ENCODE data around the gene COX4I1.

DNA sequence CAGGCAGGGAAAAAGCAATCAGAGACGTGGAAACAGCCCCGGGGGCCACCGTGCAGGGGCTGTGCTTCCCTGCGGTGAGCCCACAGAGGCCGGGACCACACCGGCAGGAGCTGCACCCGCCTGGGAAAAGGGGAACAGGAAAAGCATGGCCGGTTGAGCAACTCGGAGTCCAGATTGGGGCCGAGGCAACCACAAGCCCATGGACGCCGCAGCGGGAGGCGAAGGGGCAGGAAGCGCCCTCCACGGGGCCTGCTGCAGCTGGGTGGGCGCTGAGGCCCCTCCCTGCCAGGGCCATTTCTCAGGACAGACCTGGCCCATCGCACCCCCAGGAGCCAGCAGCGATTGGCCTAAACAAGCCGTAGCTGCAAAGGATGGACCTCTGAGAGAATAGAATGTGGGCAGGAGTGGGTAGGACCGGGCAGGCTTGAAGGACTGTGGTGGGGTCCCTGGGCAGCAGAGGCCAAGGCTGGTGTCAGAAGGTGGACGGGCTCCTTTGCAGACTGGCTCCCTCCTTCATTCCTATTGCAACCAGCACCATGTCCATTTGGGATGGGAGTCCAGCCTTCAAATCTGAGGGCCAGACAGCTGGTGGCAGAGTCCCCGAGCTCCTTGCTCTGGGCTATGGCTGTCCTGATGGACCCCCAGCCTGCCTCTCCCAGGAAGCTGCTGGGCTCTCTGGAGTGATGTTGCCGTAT lies 30.4 kb downstream of the COX4I1 start:
- TF ChIP-seq, protein P1, sequence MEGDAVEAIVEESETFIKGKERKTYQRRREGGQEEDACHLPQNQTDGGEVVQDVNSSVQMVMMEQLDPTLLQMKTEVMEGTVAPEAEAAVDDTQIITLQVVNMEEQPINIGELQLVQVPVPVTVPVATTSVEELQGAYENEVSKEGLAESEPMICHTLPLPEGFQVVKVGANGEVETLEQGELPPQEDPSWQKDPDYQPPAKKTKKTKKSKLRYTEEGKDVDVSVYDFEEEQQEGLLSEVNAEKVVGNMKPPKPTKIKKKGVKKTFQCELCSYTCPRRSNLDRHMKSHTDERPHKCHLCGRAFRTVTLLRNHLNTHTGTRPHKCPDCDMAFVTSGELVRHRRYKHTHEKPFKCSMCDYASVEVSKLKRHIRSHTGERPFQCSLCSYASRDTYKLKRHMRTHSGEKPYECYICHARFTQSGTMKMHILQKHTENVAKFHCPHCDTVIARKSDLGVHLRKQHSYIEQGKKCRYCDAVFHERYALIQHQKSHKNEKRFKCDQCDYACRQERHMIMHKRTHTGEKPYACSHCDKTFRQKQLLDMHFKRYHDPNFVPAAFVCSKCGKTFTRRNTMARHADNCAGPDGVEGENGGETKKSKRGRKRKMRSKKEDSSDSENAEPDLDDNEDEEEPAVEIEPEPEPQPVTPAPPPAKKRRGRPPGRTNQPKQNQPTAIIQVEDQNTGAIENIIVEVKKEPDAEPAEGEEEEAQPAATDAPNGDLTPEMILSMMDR (conservative IDR thresholded peaks at IDR 0.05 in 1 of 2, IDR thresholded peaks at IDR 0.05 in 1 of 2; ENCODE audit: extremely low read depth in 1 of 2, insufficient read depth in 1 of 2, low read depth in 1 of 2, low read length in 2 of 2): no peak
- TF ChIP-seq EZH2 (IDR thresholded peaks at IDR 0.05; ENCODE audit: borderline replicate concordance, low read length): no peak
